Measurements from ENCODE around the gene MYL5. TPM values are rescaled to one million over a fixed set of nuclear protein-coding genes. Genes with fewer than 3 reads are reported as not detected.

MYL5 gene
- polyA plus RNA-seq, 2 of the 4 experiments (the other 2 are of a cell fraction) = 8.0 to 8.3 TPM

- ChIA-PET CTCF (no interaction called here), POLR2A (no interaction called here)
- Histone ChIP-seq H3K27ac (no peak overlapping the region), H3K4me1 (no peaks in the 10 kb centered on the region), H3K4me3 (no peak overlapping the region), H3K4me2 (no peak overlapping the region), H3K9me3 (no peaks in the 10 kb centered on the region)
- no peak for DNase-seq (ENCODE audit: low read depth in 1 of 2, low spot score in 1 of 2)
- ATAC-seq = no peak
- no peak for FAIRE-seq
- 20% methylated on average over 2 of the region's 13 CpGs for WGBS (ENCODE audit: missing lambda C conversion rate)
- TF ChIP-seq HDAC2 (IDR thresholded peaks at IDR 0.05) (no peak), POLR2A (IDR thresholded peaks at IDR 0.05; ENCODE audit: low read length) (no peak), MYC (IDR thresholded peaks at IDR 0.05; ENCODE audit: borderline replicate concordance, low read length) (no peak), ELK1 (IDR thresholded peaks at IDR 0.05; ENCODE audit: low read depth, low read length) (no peak), RAD21 (conservative IDR thresholded peaks at IDR 0.05 in 1 of 2, IDR thresholded peaks at IDR 0.05 in 1 of 2) (no peak), HOXB13 (CRISPR knock-in tag; IDR thresholded peaks at IDR 0.05; ENCODE audit: low read depth) (no peak), JUN (IDR thresholded peaks at IDR 0.05) (no peak)
Observed at GRCh38 chr4:649751-650310, 24.5 kb upstream of the MYL5 start.

- CTCF ChIA-PET = no interaction called here
Observed at GRCh38 chr4:650461-650860, 23.9 kb upstream of the MYL5 start.

More at GRCh38 chr4:650461-650860, 23.9 kb upstream of the MYL5 start:
- Histone ChIP-seq H3K4me3 (no peak overlapping the region), H3K4me1 (no peaks in the 10 kb centered on the region), H3K9me3 (no peaks in the 10 kb centered on the region), H3K4me2 (no peak overlapping the region), H3K27ac (no peak overlapping the region)
- POLR2A ChIA-PET = no interaction called here
- 92% methylated on average over 8 of the region's 18 CpGs for WGBS (ENCODE audit: missing lambda C conversion rate)
- DNase-seq (ENCODE audit: low read depth in 1 of 2, low spot score in 1 of 2) (no peak), FAIRE-seq (no peak), ATAC-seq (no peak)
- TF ChIP-seq KDM1A (IDR thresholded peaks at IDR 0.05; ENCODE audit: low read depth) (no peak), MAZ (IDR thresholded peaks at IDR 0.05; ENCODE audit: borderline replicate concordance, low read depth, low read length) (no peak), E2F6 (IDR thresholded peaks at IDR 0.05; ENCODE audit: borderline replicate concordance, low read depth) (no peak), HDAC2 (IDR thresholded peaks at IDR 0.05) (no peak), MAX (IDR thresholded peaks at IDR 0.05) (no peak), ATOH8 (CRISPR knock-in tag; IDR thresholded peaks at IDR 0.05; ENCODE audit: low read depth) (no peak), MYC (IDR thresholded peaks at IDR 0.05; ENCODE audit: borderline replicate concordance, low read length) (no peak), HMGXB4 (CRISPR knock-in tag; IDR thresholded peaks at IDR 0.05; ENCODE audit: borderline replicate concordance) (no peak), NR3C1 (IDR thresholded peaks at IDR 0.05) (no peak), JUNB (IDR thresholded peaks at IDR 0.05) (no peak)
